ENCODE data around the gene CHURC1.
"Not testable (repeated sequence)": the region's sequence is repeated elsewhere in the genome, so short reads cannot be mapped to it uniquely, and the experiment has no call there.

The CHURC1 gene

DNA sequence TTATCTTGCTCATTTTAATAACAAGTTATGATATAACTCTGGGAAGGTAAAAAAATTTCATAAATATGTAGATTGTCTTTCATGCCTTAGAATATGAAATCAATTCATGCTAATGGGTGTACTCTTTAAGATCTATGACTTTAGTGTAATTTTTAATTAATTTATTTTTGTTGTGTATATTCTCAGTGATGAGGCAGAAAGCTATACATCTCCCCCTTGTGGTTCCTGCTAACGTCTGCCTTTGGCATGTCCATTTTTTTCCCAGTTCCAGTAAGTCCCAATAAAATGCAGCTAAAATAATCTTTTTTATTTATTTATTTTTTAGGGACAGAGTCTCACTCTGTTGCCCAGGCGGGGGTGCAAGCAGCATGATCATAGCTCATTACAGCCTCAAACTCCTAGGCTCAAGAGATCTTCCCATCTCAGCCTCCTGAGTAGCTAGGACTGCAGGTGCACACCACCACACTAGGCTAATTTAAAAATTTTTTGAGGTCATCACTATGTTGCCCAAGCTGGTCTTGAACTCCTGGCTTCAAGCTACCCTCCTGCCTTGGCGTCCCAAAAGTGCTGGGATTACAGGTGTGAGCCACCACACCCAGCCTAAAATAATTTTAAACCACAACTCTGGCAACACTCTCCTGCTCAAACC, 3.3 kb upstream of the CHURC1 start:
- no peak for DNase-seq (ENCODE audit: low read depth, low spot score)

DNA sequence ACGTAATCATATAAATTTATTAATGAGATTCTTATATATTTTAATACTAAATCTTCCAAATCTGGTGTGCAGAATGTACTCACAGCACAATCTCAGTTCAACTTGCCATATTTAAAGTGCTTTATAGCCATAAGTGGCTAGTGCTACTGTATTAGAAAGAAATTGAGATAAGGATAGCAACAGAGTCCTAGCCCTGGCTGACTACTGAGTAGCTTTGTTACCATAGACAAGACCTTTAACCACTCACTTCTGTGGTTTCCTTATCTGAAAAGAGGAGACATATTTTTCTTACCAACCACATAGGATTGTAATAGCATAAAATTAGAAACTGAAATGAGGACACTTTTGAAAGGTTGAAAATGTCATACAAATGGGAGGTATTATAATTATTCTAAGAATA, 2.0 kb upstream of the CHURC1 start:
- no peak for DNase-seq (ENCODE audit: low read depth, low spot score)

GRCh38 chr14:64913477-64913876, 778 bp upstream of the CHURC1 start:
- DNase-seq (ENCODE audit: low read depth, low spot score), result not testable (repeated sequence)

DNA sequence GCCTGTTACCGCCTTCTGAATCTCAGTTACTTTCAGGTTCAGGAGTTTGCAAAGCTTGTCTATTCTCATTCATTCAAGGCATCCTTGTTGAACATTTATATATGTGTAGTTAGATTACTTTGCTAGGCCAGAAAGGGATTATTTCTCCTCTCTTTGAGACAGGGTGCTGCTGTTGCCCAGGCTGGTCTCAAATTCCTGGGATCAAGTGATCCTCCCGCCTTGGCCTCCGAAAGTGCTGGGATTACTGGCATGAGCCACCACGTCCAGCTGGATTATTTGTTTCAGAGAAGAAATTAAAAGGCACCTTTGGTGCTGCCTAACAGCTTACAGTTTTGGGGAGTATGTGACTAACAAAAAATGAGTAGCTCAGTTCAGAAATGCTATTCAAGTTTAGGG, 772 bp downstream of the CHURC1 start:
- DNase-seq (ENCODE audit: low read depth, low spot score), result no peak

DNA sequence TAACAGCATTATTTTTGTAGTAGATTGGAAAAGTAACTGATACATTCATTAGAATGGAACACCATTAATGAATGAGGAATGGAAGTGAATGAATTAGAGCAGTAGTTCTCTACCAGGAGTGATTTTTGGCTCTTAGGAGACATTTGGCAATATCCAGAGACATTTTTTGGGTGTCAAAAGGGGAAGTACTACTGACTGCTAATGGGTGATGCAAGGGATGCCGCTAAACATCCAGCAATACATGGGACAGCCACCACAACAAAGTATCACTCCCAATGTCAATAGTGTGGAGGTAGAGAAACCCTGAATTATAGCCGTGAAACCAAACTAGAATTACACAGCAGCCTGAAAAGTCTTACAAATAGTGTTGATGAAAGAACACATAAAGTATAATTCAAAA, 1.5 kb downstream of the CHURC1 start:
- DNase-seq (ENCODE audit: low read depth, low spot score), result no peak

DNA sequence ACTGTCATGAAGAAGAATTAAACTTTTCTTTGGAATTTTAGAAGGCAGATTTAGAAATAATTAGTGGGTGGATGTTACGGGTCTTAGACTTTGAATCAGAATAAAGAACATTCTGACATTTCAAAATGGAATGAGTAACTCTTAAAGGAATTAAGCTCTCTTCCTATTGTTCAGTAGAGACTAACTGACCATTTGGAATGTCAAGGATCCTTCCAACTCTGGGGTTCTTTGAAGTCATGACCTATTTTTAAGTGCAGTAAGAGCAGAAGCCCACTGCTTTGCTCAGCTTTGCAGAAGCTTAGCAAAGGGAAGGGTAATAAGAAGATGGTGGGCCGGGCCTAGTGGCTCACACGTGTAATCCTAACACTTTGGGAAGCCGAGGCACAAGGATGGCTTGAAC, 4.0 kb downstream of the CHURC1 start:
- DNase-seq (ENCODE audit: low read depth, low spot score), result no peak

DNA sequence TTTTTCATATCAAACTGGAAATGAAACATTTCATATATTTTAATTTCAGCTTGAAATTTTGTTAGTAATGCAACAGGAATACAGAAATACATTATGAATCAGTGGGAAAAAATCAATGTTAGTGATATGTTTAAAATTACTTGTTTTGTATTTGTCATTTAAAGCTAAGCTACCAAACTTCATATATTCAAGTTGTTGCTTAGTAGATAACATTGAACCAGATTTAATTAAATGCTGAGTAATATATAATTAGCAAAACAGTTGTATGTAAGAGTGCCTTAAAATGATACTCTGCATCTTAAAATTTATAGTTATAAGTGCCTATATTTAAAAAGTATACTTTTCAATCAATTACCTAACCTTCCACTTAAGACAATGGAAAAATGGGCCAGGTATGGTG, 5.0 kb downstream of the CHURC1 start:
- no peak for DNase-seq (ENCODE audit: low read depth, low spot score)

GRCh38 chr14:64919618-64920017, 5.4 kb downstream of the CHURC1 start:
- no peak for DNase-seq (ENCODE audit: low read depth, low spot score)

GRCh38 chr14:64920465-64920864, 6.2 kb downstream of the CHURC1 start:
- DNase-seq (ENCODE audit: low read depth, low spot score), result no peak

DNA sequence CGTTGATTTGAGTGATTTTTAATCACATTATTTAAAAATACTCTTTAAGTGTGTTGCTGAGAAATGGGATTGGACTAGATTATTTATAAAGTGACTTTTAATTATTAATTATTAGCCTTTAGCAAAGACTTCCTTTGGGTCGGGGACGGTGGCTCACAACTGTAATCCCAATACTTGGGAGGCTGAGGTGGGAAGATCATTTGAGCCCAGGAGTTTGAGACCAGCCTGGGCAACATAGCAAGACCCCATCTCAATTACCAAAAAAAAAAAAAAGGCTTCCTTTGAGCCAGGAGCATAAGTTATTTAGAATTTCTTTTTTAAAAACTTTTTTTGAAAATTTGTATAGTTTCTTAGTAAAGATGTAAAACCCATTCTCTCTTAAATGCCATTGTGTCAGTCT, 8.8 kb downstream of the CHURC1 start:
- DNase-seq (ENCODE audit: low read depth, low spot score), result no peak

- no peak for DNase-seq (ENCODE audit: low read depth, low spot score)
Measured at GRCh38 chr14:64926398-64926995, 12.2 kb downstream of the CHURC1 start.

- DNase-seq (ENCODE audit: low read depth, low spot score), result no peak
Measured at GRCh38 chr14:64927031-64927430, 12.8 kb downstream of the CHURC1 start.

DNA sequence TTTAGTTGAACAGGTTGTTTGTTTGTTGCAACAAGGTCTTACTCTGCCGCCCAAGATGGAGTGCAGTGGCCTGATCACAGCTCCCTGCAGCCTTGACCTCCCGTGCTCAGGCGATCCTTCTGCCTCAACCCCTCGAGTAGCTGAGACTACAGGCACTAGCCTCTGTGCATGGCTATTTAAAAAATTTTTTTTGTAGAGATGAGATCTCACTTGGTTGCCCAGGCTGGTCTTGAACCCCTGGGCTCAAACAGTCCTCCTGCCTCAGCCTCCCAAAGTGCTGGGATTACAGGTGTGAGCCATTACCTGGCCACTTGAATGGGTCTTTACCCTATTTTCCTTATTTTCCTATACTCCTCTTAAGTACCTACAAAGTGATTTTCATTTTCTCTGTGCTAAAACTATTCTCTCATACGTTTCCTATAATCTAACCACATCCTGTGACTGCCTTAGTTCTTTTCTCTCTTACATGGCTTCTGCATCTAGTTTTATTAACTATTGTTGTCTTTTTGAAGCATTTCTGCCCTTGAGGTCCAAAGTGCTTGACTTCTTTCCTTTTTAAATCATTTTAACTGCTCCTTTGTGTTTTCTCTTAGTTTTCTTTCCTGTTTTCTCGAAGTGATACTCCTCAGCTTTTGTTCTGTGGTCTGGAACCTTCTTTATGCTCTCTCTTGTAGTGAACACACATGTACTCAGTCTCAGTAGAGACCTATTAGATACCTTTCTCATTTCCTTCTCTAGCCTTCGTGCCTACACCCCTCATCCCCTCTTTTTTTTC, 14.2 kb downstream of the CHURC1 start:
- no peak for DNase-seq (ENCODE audit: low read depth, low spot score)

GRCh38 chr14:64929014-64929359, 14.7 kb downstream of the CHURC1 start:
- DNase-seq (ENCODE audit: low read depth, low spot score), result no peak

- no peak for DNase-seq (ENCODE audit: low read depth, low spot score)
Measured at GRCh38 chr14:64930085-64930843, 16.0 kb downstream of the CHURC1 start.

- no peak for DNase-seq (ENCODE audit: low read depth, low spot score)
Measured at GRCh38 chr14:64931123-64931522, 16.9 kb downstream of the CHURC1 start.

DNA sequence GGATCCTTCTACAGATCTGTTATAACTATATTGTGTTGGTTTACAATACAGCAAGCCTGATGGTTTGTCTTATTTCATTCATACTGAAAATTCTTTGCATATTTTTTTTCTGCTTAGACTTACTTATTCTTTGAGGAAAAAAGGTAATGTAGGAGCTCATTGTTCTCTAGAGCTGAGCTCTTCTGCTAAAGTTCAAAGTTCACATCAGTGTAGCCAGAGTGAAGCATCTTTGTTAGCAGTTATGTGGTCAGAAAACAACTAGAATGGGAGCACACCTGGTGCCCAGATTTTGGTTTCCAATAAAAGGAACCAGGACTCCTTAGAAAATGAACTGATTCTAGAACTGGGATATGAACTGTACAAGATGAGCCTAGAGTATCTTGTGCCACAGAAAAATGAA, 18.0 kb downstream of the CHURC1 start:
- no peak for DNase-seq (ENCODE audit: low read depth, low spot score)

DNA sequence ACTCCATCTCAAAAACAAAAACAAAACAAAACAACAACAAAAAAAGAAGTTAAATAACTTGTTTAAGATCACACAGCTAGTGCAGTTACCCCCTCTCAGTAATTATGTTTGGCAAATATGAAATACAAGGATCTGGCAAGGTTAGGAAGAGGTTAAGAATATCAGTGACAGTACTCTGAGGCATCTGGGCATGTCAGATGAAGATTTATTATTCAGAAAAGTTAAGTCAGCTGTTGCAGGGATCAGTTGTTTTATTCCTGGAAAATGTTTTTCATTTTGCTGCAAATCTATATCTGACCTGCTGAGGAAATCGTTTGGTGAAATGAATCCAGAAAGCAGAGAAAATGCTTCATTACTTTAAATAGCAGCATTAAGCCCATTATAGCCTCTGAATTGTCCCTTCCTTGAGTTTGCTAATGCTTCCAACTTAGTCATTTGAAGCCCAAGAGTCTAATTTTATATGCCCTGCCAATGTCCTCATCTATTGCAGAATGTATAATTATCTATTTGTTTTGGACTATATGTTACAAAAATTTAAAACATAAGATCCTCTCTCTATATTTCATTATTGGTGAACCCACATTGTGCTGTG, 20.2 kb downstream of the CHURC1 start:
- DNase-seq (ENCODE audit: low read depth, low spot score), result no peak

DNA sequence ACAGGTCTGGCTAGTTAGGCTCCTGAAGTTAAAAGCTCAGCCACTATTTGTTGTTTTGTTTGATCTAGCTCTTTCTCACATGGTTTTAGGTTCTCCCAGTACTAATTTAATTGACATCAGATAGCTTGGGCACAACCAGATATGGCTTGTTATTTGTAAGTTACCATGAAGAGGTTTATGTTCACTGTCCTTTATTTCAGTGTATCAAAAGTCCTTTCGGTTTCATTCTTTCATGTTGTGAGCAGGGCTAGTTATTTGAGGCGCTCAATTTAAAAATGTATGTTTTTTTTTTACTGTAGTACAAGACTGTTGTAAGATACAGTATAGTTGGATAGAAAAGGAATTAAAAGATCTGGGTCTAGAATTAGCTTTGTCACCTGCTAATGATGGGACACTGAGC, 21.3 kb downstream of the CHURC1 start:
- no peak for DNase-seq (ENCODE audit: low read depth, low spot score)

DNA sequence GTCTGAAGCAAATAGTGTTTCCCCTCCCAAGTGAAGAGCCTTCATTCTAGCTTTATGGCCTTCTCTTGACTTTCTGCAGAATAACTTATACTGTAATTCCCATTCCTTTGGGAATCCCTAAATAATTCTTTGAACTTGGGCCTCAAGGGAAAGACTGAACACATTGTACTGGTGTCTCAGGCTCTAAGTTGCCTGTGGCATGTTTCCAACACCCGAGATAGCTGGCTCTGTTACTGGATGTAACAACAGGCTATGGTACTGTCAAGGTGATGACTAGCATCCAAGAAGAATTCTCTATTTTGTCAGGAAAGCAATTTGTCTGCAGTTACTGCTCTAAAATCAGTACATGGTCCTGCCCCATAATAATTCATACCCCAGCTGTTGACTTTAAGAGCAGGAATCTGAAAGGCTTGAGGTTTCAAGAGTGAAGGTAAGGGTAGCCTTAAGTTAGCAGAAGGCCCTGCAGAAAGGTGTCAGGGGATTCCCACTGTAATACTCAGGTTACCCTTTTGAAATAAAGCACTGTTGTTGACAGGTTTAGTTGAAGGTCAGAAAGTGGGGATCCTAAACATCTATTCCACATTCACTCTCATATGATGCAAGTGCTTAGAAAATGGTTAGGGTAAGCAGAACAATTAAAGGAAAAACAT, 23.0 kb downstream of the CHURC1 start:
- no peak for DNase-seq (ENCODE audit: low read depth, low spot score)

DNA sequence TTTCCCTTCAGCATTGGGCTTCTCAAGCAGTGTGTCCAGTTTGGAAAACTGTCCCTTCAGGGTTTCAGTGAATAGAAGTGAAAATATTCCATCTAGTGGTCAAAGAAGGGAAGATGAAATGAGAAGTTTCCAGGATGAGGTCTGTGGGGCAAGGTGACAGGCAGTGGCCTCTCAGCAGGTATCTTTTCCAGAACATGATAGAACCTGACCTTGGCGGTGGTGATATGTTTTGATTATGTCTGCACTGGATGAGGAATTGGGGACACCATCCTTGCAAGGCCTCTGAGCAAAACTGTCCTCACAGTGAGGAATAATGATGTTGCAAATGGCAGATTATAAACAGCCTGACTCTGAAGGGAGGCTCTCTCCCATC, 23.6 kb downstream of the CHURC1 start:
- DNase-seq (ENCODE audit: low read depth, low spot score), result no peak

Measured in ELF-1 (cell line).